ENCODE data around the gene ZFPL1. TPM values are rescaled to one million over a fixed set of nuclear protein-coding genes. Genes with fewer than 3 reads are reported as not detected.

Gene ZFPL1
- total and polyA plus RNA-seq, 9 of the 15 experiments (the other 6 are each of a cell fraction or from before 2014, with no cell fraction given) = 3.7 to 37.5 (median 22.7) TPM

- TF ChIP-seq TAF7 (tag; IDR thresholded peaks at IDR 0.05) (no peak), RBFOX2 (IDR thresholded peaks at IDR 0.05; ENCODE audit: low read depth, low read length) (0 out of 2 replicates have a peak, but pooled peaks have one; percentile 45), TBP (optimal IDR thresholded peaks at IDR 0.05; ENCODE audit: low read depth, low read length) (no peak), MBD1 (CRISPR knock-in tag; IDR thresholded peaks at IDR 0.05) (no peak), CREB1 (IDR thresholded peaks at IDR 0.05) (no peak), CREB1 (CRISPR knock-in tag; IDR thresholded peaks at IDR 0.05) (0 out of 2 replicates have a peak, but pooled peaks have one; percentile 18), NR2C1 (IDR thresholded peaks at IDR 0.05) (no peak), NR2C1 (tag; IDR thresholded peaks at IDR 0.05) (no peak), MYC (IDR thresholded peaks at IDR 0.05; ENCODE audit: low read depth, low read length) (no peak), MYC (CRISPR knock-in tag; IDR thresholded peaks at IDR 0.05; ENCODE audit: borderline replicate concordance, low read depth) (no peak), CBFB (CRISPR knock-in tag; IDR thresholded peaks at IDR 0.05) (no peak), MNT (conservative IDR thresholded peaks at IDR 0.05) (no peak), ZNF197 (CRISPR knock-in tag; IDR thresholded peaks at IDR 0.05; ENCODE audit: low read depth) (no peak)
These were observed 38.3 kb upstream of the ZFPL1 start (continued) for GRCh38 chr11:65045728-65046127.

Data from K562 (cell line).